Endodermal cell (in vitro differentiated cells): ENCODE measurements around the gene SSC5D. TPM values are rescaled to one million over a fixed set of nuclear protein-coding genes. Genes with fewer than 3 reads are reported as not detected.

Experiments
- DNase-seq: peaks from one replicate; pipeline ENCODE4 v3.0.0-alpha.2; 2017
- H3K27ac ChIP-seq: 2 replicates; pipeline ENCODE4 v1.5.1; 2013; ENCODE audit warnings: mild to moderate bottlenecking, low read depth, low read length, moderate library complexity
- H3K27me3 ChIP-seq: 2 replicates; pipeline ENCODE4 v1.6.1; 2013; ENCODE audit warnings: mild to moderate bottlenecking, low read length, moderate library complexity; ENCODE audit not compliant: insufficient read depth, control insufficient read depth, poor library complexity, severe bottlenecking
- H3K36me3 ChIP-seq: 2 replicates; pipeline ENCODE4 v1.7.0; 2013; ENCODE audit warnings: mild to moderate bottlenecking, low read length, moderate library complexity; ENCODE audit not compliant: control insufficient read depth, insufficient read depth
- H3K4me1 ChIP-seq: one replicate; pipeline ENCODE4 v1.7.0; 2013; ENCODE audit warnings: low read length; ENCODE audit not compliant: control insufficient read depth, insufficient read depth
- H3K4me3 ChIP-seq: 2 replicates; pipeline ENCODE4 v1.5.1; 2013; ENCODE audit warnings: mild to moderate bottlenecking, low read length, moderate library complexity
- H3K9ac ChIP-seq: 2 replicates; pipeline ENCODE4 v1.6.1; 2013; ENCODE audit warnings: mild to moderate bottlenecking, low read length, moderate library complexity; ENCODE audit not compliant: poor library complexity, severe bottlenecking; ENCODE audit errors: extremely low read depth
- H3K9me3 ChIP-seq: 2 replicates; pipeline ENCODE4 v1.6.1; 2013; ENCODE audit warnings: mild to moderate bottlenecking, low read length, moderate library complexity; ENCODE audit not compliant: control insufficient read depth
- H3K27ac Mint-ChIP-seq: 2 replicates; pipeline ENCODE4 v1.8.0; 2020; ENCODE audit warnings: mixed read lengths
- H3K27me3 Mint-ChIP-seq: 2 replicates; pipeline ENCODE4 v1.8.0; 2021; ENCODE audit warnings: mild to moderate bottlenecking, mixed read lengths; ENCODE audit not compliant: insufficient read depth
- H3K36me3 Mint-ChIP-seq: 2 replicates; pipeline ENCODE4 v1.8.0; 2020; ENCODE audit warnings: low read depth, mixed read lengths
- H3K4me1 Mint-ChIP-seq: 2 replicates; pipeline ENCODE4 v1.8.0; 2020; ENCODE audit warnings: mixed read lengths
- H3K4me3 Mint-ChIP-seq: 2 replicates; pipeline ENCODE4 v1.8.0; 2020; ENCODE audit warnings: mild to moderate bottlenecking, moderate library complexity, mixed read lengths
- H3K9me3 Mint-ChIP-seq: 2 replicates; pipeline ENCODE4 v1.8.0; 2020; ENCODE audit warnings: mild to moderate bottlenecking, mixed read lengths
- WGBS, 2 experiments: methylation state at CpG; one replicate each; pipeline versions ENCODE4 v1.1.5 to v1.1.7; 2013; ENCODE audit warnings: missing lambda C conversion rate in 2 of 2, mixed read lengths in 1 of 2; ENCODE audit not compliant: insufficient coverage in 1 of 2, insufficient read length in 1 of 2; 5-methylcytosine and 5-hydroxymethylcytosine counted together
- total RNA-seq, 2 donors: library from RNA; stranded (reverse); fragmentation: NEBNext Ultra II Directional in 1 of 2; extraction: Animal tissue kit (Norgen Biotek cat#: 25700) in 1 of 2; gene quantifications; 2 replicates in 1 of 2; 3 replicates in 1 of 2; pipeline ENCODE4 v1.2.1, GENCODE V29; 2021
- TF ChIP-seq, protein P1 (sequence below): fragments of 200-600 bp; sonication (generic); conservative IDR thresholded peaks from 2 replicates; pipeline ENCODE4 v1.5.0; 2021; ENCODE audit warnings: antibody characterized with exemption, mild to moderate bottlenecking

SSC5D gene
- total RNA-seq, 2 donors from 2014 or later, result 1.4 to 2.4 TPM

DNA sequence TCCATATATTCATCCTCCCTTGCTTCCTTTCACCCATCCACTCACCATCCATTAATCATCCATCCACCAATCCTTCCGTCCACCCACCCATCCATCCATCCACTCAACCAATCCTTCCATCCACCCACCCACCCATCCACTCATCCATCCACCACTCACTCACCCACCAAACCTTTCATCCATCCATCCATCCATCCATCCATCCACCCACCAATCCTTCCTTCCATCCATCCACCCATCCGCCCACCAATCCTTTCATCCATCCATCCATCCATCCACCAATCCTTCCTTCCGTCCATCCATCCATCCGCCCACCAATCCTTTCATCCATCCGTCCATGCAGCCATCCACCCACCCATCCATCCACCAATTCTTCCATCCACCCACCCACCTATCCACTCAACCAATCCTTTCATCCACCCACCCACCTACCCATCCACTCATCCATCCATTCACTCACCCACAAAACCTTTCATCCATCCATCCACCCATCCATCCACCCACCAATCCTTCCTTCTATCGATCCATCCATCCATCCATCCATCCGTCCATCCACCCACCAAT is 54.1 kb downstream of the SSC5D start:
- H3K9me3 Mint-ChIP-seq, result no peaks in the 10 kb centered on the region
- H3K36me3 Mint-ChIP-seq, result no peaks in the 10 kb centered on the region
- 85 to 90% methylated on average over 7 of the region's 7 CpGs for WGBS, 2 experiments
- no peak overlapping the region for H3K27ac Mint-ChIP-seq
- Histone ChIP-seq H3K9ac (no peak overlapping the region), H3K36me3 (no peaks in the 10 kb centered on the region), H3K4me1 (no peaks in the 10 kb centered on the region), H3K27me3 (no peaks in the 10 kb centered on the region), H3K9me3 (no peaks in the 10 kb centered on the region), H3K4me3 (no peak overlapping the region), H3K27ac (no peak overlapping the region)
- peaks cover 8% of the 10 kb centered on the region for H3K4me1 Mint-ChIP-seq
- no peak for DNase-seq
- H3K4me3 Mint-ChIP-seq, result no peak overlapping the region
- peaks cover 23% of the 10 kb centered on the region for H3K27me3 Mint-ChIP-seq
- TF ChIP-seq, protein P1, sequence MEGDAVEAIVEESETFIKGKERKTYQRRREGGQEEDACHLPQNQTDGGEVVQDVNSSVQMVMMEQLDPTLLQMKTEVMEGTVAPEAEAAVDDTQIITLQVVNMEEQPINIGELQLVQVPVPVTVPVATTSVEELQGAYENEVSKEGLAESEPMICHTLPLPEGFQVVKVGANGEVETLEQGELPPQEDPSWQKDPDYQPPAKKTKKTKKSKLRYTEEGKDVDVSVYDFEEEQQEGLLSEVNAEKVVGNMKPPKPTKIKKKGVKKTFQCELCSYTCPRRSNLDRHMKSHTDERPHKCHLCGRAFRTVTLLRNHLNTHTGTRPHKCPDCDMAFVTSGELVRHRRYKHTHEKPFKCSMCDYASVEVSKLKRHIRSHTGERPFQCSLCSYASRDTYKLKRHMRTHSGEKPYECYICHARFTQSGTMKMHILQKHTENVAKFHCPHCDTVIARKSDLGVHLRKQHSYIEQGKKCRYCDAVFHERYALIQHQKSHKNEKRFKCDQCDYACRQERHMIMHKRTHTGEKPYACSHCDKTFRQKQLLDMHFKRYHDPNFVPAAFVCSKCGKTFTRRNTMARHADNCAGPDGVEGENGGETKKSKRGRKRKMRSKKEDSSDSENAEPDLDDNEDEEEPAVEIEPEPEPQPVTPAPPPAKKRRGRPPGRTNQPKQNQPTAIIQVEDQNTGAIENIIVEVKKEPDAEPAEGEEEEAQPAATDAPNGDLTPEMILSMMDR, result no peak

DNA sequence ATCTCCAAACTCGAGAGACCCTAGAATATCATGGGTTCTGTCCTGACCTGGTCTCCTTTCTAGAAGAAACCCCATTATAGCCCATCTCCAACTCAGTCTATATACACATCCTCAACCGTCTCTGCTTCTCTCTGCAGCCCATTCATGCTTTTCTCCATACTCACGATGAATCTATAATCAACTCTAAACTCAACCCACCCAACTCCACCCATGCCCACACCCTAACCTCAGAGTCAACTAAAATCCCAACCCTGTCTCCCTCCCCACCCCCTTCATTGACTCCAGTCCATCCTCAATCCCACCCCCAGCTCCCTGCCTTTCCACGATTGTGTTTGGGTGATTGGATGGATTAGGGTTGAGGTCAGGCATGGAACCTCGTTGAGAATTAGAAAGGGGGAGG is 55.3 kb downstream of the SSC5D start:
- H3K27ac Mint-ChIP-seq, result no peak overlapping the region
- DNase-seq, result no peak
- TF ChIP-seq, protein P1, result no peak
- peaks cover 12% of the 10 kb centered on the region for H3K4me1 Mint-ChIP-seq
- Histone ChIP-seq H3K4me1 (no peaks in the 10 kb centered on the region), H3K9me3 (no peaks in the 10 kb centered on the region), H3K9ac (no peak overlapping the region), H3K36me3 (no peaks in the 10 kb centered on the region), H3K27ac (no peak overlapping the region), H3K27me3 (no peaks in the 10 kb centered on the region), H3K4me3 (no peak overlapping the region)
- H3K4me3 Mint-ChIP-seq, result no peak overlapping the region
- H3K27me3 Mint-ChIP-seq, result peaks cover 23% of the 10 kb centered on the region
- no peaks in the 10 kb centered on the region for H3K36me3 Mint-ChIP-seq
- WGBS, 2 experiments, result 83 to 88% methylated on average over 4 of the region's 5 CpGs
- no peaks in the 10 kb centered on the region for H3K9me3 Mint-ChIP-seq

DNA sequence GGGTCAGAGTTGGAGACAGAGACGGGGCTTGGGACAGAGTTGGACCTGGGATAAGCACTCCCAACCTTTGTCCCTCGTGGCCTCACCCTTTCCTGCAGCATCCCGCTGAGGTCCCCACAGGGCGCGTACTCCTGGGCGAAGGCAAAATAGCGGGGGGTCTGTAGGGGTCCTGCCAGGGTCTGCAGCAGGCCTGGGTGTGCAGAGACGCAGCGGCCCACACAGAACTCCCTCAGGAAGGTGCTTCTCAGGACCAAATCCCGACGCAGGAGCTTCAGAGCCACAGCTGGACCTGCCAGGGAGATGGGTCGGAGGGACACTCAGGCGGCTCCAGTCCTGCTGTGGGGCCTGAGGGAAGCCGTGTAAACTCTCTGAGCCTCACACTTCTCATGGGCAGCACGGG is 55.8 kb downstream of the SSC5D start:
- Mint-ChIP-seq H3K4me1 (peaks cover 12% of the 10 kb centered on the region), H3K36me3 (no peaks in the 10 kb centered on the region), H3K27me3 (peaks cover 23% of the 10 kb centered on the region), H3K27ac (no peak overlapping the region), H3K4me3 (no peak overlapping the region), H3K9me3 (no peaks in the 10 kb centered on the region)
- Histone ChIP-seq H3K36me3 (no peaks in the 10 kb centered on the region), H3K27ac (no peak overlapping the region), H3K27me3 (no peaks in the 10 kb centered on the region), H3K9ac (no peak overlapping the region), H3K9me3 (no peaks in the 10 kb centered on the region), H3K4me1 (no peaks in the 10 kb centered on the region), H3K4me3 (no peak overlapping the region)
- DNase-seq, result no peak
- 87 to 91% methylated on average over 11 to 15 of the region's 15 CpGs for WGBS, 2 experiments
- TF ChIP-seq, protein P1, result no peak
